SK-N-SH treated with all-trans-retinoic acid at 6 μM for 48 hours (cell line): ENCODE data around the gene PAAF1.

Experiments
- ATAC-seq: fragments of 200-7000 bp; cut with Tn5 transposase; 3 replicates; pipeline ENCODE4 v1.9.1; 2020; ENCODE audit warnings: mild to moderate bottlenecking, moderate library complexity
- ARNTL ChIP-seq: fragments of 450-650 bp; formaldehyde crosslinking; IDR thresholded peaks from 2 replicates; pipeline ENCODE4 v1.5.0; 2020; ENCODE audit warnings: low read depth, mild to moderate bottlenecking, moderate library complexity, borderline replicate concordance
- BACH2 ChIP-seq: fragments of 250-450 bp; sonication (Bioruptor Pico); IDR thresholded peaks from 2 replicates; pipeline ENCODE4 v1.9.0; 2021; ENCODE audit warnings: mild to moderate bottlenecking, borderline replicate concordance
- CREB5 ChIP-seq: fragments of 250-450 bp; sonication (Bioruptor Pico); IDR thresholded peaks from 2 replicates; pipeline ENCODE4 v1.5.1; 2020; ENCODE audit warnings: low read depth, mild to moderate bottlenecking, moderate library complexity
- CSDC2 ChIP-seq: fragments of 250-450 bp; sonication (Bioruptor Pico); IDR thresholded peaks from 2 replicates; pipeline ENCODE4 v1.5.0; 2020; ENCODE audit warnings: mild to moderate bottlenecking, moderate library complexity
- CSRNP3 ChIP-seq: fragments of 250-450 bp; sonication (Bioruptor Pico); IDR thresholded peaks from 2 replicates; pipeline ENCODE4 v1.5.1; 2021; ENCODE audit warnings: mild to moderate bottlenecking, moderate library complexity
- ESRRG ChIP-seq: fragments of 250-450 bp; sonication (Bioruptor Pico); IDR thresholded peaks from 2 replicates; pipeline ENCODE4 v1.6.1; 2021; ENCODE audit warnings: mild to moderate bottlenecking
- GLIS3 ChIP-seq: fragments of 250-450 bp; sonication (Bioruptor Pico); IDR thresholded peaks from 2 replicates; pipeline ENCODE4 v1.5.0; 2020; ENCODE audit warnings: mild to moderate bottlenecking, moderate library complexity
- ISL1 ChIP-seq: fragments of 250-450 bp; sonication (Bioruptor Pico); IDR thresholded peaks from 2 replicates; pipeline ENCODE4 v2.1.2; 2022; ENCODE audit warnings: mild to moderate bottlenecking, moderate library complexity
- OSR1 ChIP-seq: fragments of 250-450 bp; sonication (Bioruptor Pico); IDR thresholded peaks from 2 replicates; pipeline ENCODE4 v1.8.0; 2022; ENCODE audit warnings: moderate library complexity, mild to moderate bottlenecking, inconsistent platforms
- PATZ1 ChIP-seq: fragments of 250-450 bp; sonication (Bioruptor Pico); IDR thresholded peaks from 2 replicates; pipeline ENCODE4 v1.8.0; 2020; ENCODE audit warnings: mild to moderate bottlenecking, moderate library complexity, borderline replicate concordance
- POU6F1 ChIP-seq: fragments of 250-450 bp; sonication (Bioruptor Pico); IDR thresholded peaks from 2 replicates; pipeline ENCODE4 v1.8.0; 2021; ENCODE audit warnings: low read depth, mild to moderate bottlenecking, moderate library complexity, borderline replicate concordance
- PPARA ChIP-seq: fragments of 250-450 bp; sonication (Bioruptor Pico); IDR thresholded peaks from 2 replicates; pipeline ENCODE4 v1.5.0; 2020; ENCODE audit warnings: mild to moderate bottlenecking, borderline replicate concordance
- RARB ChIP-seq: fragments of 250-450 bp; sonication (Bioruptor Pico); IDR thresholded peaks from 2 replicates; pipeline ENCODE4 v1.8.0; 2021; ENCODE audit warnings: mild to moderate bottlenecking, moderate library complexity
- SNAI2 ChIP-seq: fragments of 250-450 bp; sonication (Bioruptor Pico); IDR thresholded peaks from 2 replicates; pipeline ENCODE4 v1.5.0; 2020; ENCODE audit warnings: mild to moderate bottlenecking, moderate library complexity
- TCF4 ChIP-seq: fragments of 250-450 bp; sonication (Bioruptor Pico); IDR thresholded peaks from 2 replicates; pipeline ENCODE4 v1.8.0; 2021; ENCODE audit warnings: mild to moderate bottlenecking, moderate library complexity, borderline replicate concordance
- TOX ChIP-seq: fragments of 250-450 bp; sonication (Bioruptor Pico); IDR thresholded peaks from 2 replicates; pipeline ENCODE4 v1.8.0; 2021; ENCODE audit warnings: mild to moderate bottlenecking, moderate library complexity, borderline replicate concordance
- TSHZ2 ChIP-seq: fragments of 250-450 bp; sonication (Bioruptor Pico); IDR thresholded peaks from 2 replicates; pipeline ENCODE4 v1.5.0; 2020; ENCODE audit warnings: mild to moderate bottlenecking, moderate library complexity
- ZC3H10 ChIP-seq: fragments of 250-450 bp; sonication (Bioruptor Pico); IDR thresholded peaks from 2 replicates; pipeline ENCODE4 v1.5.1; 2021; ENCODE audit warnings: mild to moderate bottlenecking, moderate library complexity
- ZFP3 ChIP-seq: fragments of 250-450 bp; sonication (Bioruptor Pico); IDR thresholded peaks from 2 replicates; pipeline ENCODE4 v1.5.0; 2020; ENCODE audit warnings: mild to moderate bottlenecking, moderate library complexity
- ZFP30 ChIP-seq: fragments of 450-650 bp; formaldehyde crosslinking; IDR thresholded peaks from 2 replicates; pipeline ENCODE4 v1.5.0; 2022; ENCODE audit warnings: mild to moderate bottlenecking, moderate library complexity
- ZNF565 ChIP-seq: fragments of 450-650 bp; formaldehyde crosslinking; conservative IDR thresholded peaks from 2 replicates; pipeline ENCODE4 v1.5.0; 2020; ENCODE audit warnings: low read depth, mild to moderate bottlenecking, moderate library complexity
- ZNF8 ChIP-seq: fragments of 450-650 bp; formaldehyde crosslinking; IDR thresholded peaks from 2 replicates; pipeline ENCODE4 v1.5.0; 2020; ENCODE audit warnings: mild to moderate bottlenecking, moderate library complexity

Gene PAAF1

GRCh38 chr11:73866586-73866996 is 10.2 kb upstream of the PAAF1 start (continued):
- TF ChIP-seq CSRNP3 (no peak), ZC3H10 (peak; percentile 52; the same call in 1 of the 2 replicates), GLIS3 (CRISPR knock-in tag) (no peak), SNAI2 (CRISPR knock-in tag) (no peak), PPARA (no peak), TCF4 (CRISPR knock-in tag) (no peak; the same call in 1 of the 2 replicates), ISL1 (peak; percentile 82), ZNF565 (CRISPR knock-in tag) (no peak)
- TF ChIP-seq, all 23 proteins: peak for 7

- peak; percentile 4; the same call in 2 of the 3 replicates for ATAC-seq
These were observed 7.4 kb upstream of the PAAF1 start for GRCh38 chr11:73869332-73869949.

GRCh38 chr11:73870261-73870660 is 6.5 kb upstream of the PAAF1 start:
- ATAC-seq: no peak

More at GRCh38 chr11:73869332-73869949, 7.4 kb upstream of the PAAF1 start:
- TF ChIP-seq OSR1 (CRISPR knock-in tag) (no peak), ZFP3 (CRISPR knock-in tag) (no peak), PPARA (no peak), BACH2 (no peak), TSHZ2 (CRISPR knock-in tag) (no peak), RARB (no peak), POU6F1 (CRISPR knock-in tag) (no peak), ISL1 (no peak), CSDC2 (no peak), SNAI2 (CRISPR knock-in tag) (no peak), ZFP30 (no peak), GLIS3 (CRISPR knock-in tag) (no peak), TOX (CRISPR knock-in tag) (no peak)

GRCh38 chr11:73872749-73873357 is 3.9 kb upstream of the PAAF1 start:
- TF ChIP-seq CSDC2: no peak
- no peak for TF ChIP-seq SNAI2 (CRISPR knock-in tag)
- TF ChIP-seq TCF4 (CRISPR knock-in tag): no peak
- no peak for TF ChIP-seq TOX (CRISPR knock-in tag)
- ATAC-seq: no peak

More at GRCh38 chr11:73870261-73870660, 6.5 kb upstream of the PAAF1 start:
- no peak for TF ChIP-seq ARNTL (CRISPR knock-in tag)
- TF ChIP-seq OSR1 (CRISPR knock-in tag): no peak
- no peak for TF ChIP-seq ZC3H10

- ATAC-seq: no peak
- TF ChIP-seq TCF4 (CRISPR knock-in tag) (no peak), CSRNP3 (no peak), ZFP3 (CRISPR knock-in tag) (no peak), PATZ1 (CRISPR knock-in tag) (no peak), ZFP30 (no peak), OSR1 (CRISPR knock-in tag) (no peak), ZNF8 (CRISPR knock-in tag) (no peak), BACH2 (no peak), RARB (no peak), ISL1 (no peak), SNAI2 (CRISPR knock-in tag) (no peak), PPARA (no peak), TOX (CRISPR knock-in tag) (no peak), CSDC2 (no peak), CREB5 (no peak), ARNTL (CRISPR knock-in tag) (no peak), ESRRG (no peak)
These were observed 1.4 kb upstream of the PAAF1 start for GRCh38 chr11:73875380-73875779.
